Caco-2 (cell line): Measurements from ENCODE around the gene MBOAT7. TPM values are rescaled to one million over a fixed set of nuclear protein-coding genes. Genes with fewer than 3 reads are reported as not detected.
"Not testable (repeated sequence)": the region's sequence is repeated elsewhere in the genome, so short reads cannot be mapped to it uniquely, and the experiment has no call there.

ENCODE experiments used
- BruUV-seq: library from RNA; stranded (reverse); fragments of 400-500 nt; replicated peaks from 2 replicates; lab custom pipeline; 2021; lab: Mats Ljungman, UMichigan
- CTCF ChIA-PET: fragments of 300-600 bp; sonication (Branson Sonifier 250); formaldehyde crosslinking; loops from one replicate; lab custom pipeline; 2022; ENCODE audit warnings: antibody characterized with exemption; lab: Charles Lee
- POLR2A ChIA-PET: fragments of 300-600 bp; sonication (Branson Sonifier 250); formaldehyde crosslinking; loops from one replicate; lab custom pipeline; 2022; ENCODE audit warnings: antibody characterized with exemption; lab: Charles Lee
- DNase-seq, 2 experiments: peaks; one replicate each; pipeline versions ENCODE4 v3.0.0 to v3.0.0-alpha.2; 2020 to 2022
- H3K27me3 ChIP-seq: replicated peaks from 2 replicates; pipeline ENCODE4 v1.6.0; 2011; ENCODE audit warnings: low read length; ENCODE audit not compliant: control insufficient read depth, insufficient read depth
- H3K36me3 ChIP-seq: 2 replicates; pipeline ENCODE4 v1.5.1; 2011; ENCODE audit warnings: low read length; ENCODE audit not compliant: control insufficient read depth, insufficient read depth
- H3K4me1 ChIP-seq: fragments of 250-450 bp; sonication (Bioruptor Pico); 2 replicates; pipeline ENCODE4 v1.5.1; 2020; ENCODE audit warnings: mild to moderate bottlenecking
- H3K4me3 ChIP-seq: 2 replicates; pipeline ENCODE4 v1.5.1; 2011; ENCODE audit warnings: low read depth, mild to moderate bottlenecking, control low read depth, low read length
- H3K9me3 ChIP-seq: fragments of 250-450 bp; sonication (Bioruptor Pico); 2 replicates; pipeline ENCODE4 v1.5.1; 2020; ENCODE audit warnings: mild to moderate bottlenecking, moderate library complexity
- H3K27ac Mint-ChIP-seq: one replicate; pipeline ENCODE4 v1.8.0; 2022; ENCODE audit warnings: mixed read lengths; ENCODE audit not compliant: unreplicated experiment
- H3K27me3 Mint-ChIP-seq: one replicate; pipeline ENCODE4 v1.8.0; 2022; ENCODE audit warnings: mixed read lengths; ENCODE audit not compliant: insufficient read depth, unreplicated experiment
- H3K36me3 Mint-ChIP-seq: one replicate; pipeline ENCODE4 v1.8.0; 2022; ENCODE audit warnings: mild to moderate bottlenecking, mixed read lengths; ENCODE audit not compliant: insufficient read depth, unreplicated experiment
- H3K4me1 Mint-ChIP-seq: one replicate; pipeline ENCODE4 v1.8.0; 2022; ENCODE audit warnings: low read depth, mixed read lengths; ENCODE audit not compliant: unreplicated experiment
- H3K4me3 Mint-ChIP-seq: one replicate; pipeline ENCODE4 v1.8.0; 2022; ENCODE audit warnings: mild to moderate bottlenecking, moderate library complexity, mixed read lengths; ENCODE audit not compliant: unreplicated experiment
- H3K9me3 Mint-ChIP-seq: one replicate; pipeline ENCODE4 v1.8.0; 2022; ENCODE audit warnings: mixed read lengths; ENCODE audit not compliant: unreplicated experiment
- intact Hi-C: fragments of 100-400 bp; cut with micrococcal nuclease; formaldehyde crosslinking; loops from one replicate; pipeline ENCODE4 v1.10.0; 2022; ENCODE audit not compliant: unreplicated experiment
- total RNA-seq: library from RNA; stranded (reverse); gene quantifications from 2 replicates; pipeline ENCODE4 v1.2.3, GENCODE V29; 2022
- TF ChIP-seq, protein P1 (sequence below), 2 experiments: fragments of 200-600 bp in 1 of 2; IDR thresholded peaks; 1 replicate in 1 of 2; 2 replicates in 1 of 2; pipeline versions ENCODE4 v1.5.1 to v1.8.0; 2011 to 2022; ENCODE audit warnings: antibody characterized with exemption in 1 of 2, control low read depth in 1 of 2, inconsistent platforms in 1 of 2, low read depth in 1 of 2, low read length in 1 of 2, mild to moderate bottlenecking in 1 of 2, moderate library complexity in 1 of 2; ENCODE audit not compliant: insufficient read depth in 1 of 2, severe bottlenecking in 1 of 2, unreplicated experiment in 1 of 2

MBOAT7 gene
- total RNA-seq, 1 experiment from 2014 or later: 137 TPM

DNA sequence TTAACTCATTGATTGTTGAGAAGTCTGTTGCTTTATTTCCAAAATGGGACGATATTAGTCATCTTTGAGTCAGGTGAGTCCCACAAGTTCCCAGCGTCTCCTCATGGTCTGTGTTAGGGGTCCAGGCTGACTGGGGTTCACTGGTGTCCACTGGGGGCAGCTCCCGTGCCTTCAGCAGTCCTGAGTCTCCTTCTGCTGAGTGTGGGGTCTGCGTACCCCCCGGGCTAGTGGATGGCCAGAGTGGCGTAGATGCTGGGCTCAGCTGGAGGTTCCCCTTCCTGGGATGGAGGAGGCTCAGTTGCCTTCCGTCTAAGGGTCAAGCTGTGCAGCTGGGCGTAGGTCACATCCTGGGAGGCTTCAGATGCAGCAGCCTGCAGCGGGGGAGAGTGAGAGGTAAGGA, 27.5 kb upstream of the MBOAT7 start:
- Mint-ChIP-seq H3K9me3 (no peaks in the 10 kb centered on the region), H3K4me1 (no peaks in the 10 kb centered on the region), H3K4me3 (no peak overlapping the region), H3K36me3 (peaks cover 59% of the 10 kb centered on the region), H3K27me3 (no peaks in the 10 kb centered on the region), H3K27ac (no peak overlapping the region)
- CTCF ChIA-PET: no interaction called here
- Histone ChIP-seq H3K27me3 (no peaks in the 10 kb centered on the region), H3K4me1 (no peaks in the 10 kb centered on the region), H3K4me3 (no peak overlapping the region), H3K36me3 (no peaks in the 10 kb centered on the region), H3K9me3 (no peaks in the 10 kb centered on the region)
- intact Hi-C loops: no loop called here
- POLR2A ChIA-PET: no interaction called here
- TF ChIP-seq, protein P1, sequence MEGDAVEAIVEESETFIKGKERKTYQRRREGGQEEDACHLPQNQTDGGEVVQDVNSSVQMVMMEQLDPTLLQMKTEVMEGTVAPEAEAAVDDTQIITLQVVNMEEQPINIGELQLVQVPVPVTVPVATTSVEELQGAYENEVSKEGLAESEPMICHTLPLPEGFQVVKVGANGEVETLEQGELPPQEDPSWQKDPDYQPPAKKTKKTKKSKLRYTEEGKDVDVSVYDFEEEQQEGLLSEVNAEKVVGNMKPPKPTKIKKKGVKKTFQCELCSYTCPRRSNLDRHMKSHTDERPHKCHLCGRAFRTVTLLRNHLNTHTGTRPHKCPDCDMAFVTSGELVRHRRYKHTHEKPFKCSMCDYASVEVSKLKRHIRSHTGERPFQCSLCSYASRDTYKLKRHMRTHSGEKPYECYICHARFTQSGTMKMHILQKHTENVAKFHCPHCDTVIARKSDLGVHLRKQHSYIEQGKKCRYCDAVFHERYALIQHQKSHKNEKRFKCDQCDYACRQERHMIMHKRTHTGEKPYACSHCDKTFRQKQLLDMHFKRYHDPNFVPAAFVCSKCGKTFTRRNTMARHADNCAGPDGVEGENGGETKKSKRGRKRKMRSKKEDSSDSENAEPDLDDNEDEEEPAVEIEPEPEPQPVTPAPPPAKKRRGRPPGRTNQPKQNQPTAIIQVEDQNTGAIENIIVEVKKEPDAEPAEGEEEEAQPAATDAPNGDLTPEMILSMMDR (IDR thresholded peaks at IDR 0.05; ENCODE audit: insufficient read depth in 1 of 2, low read depth in 1 of 2, low read length in 1 of 2, severe bottlenecking in 1 of 2, unreplicated experiment in 1 of 2): no peak
- no TSS peak for BruUV-seq
- no peak for DNase-seq

DNA sequence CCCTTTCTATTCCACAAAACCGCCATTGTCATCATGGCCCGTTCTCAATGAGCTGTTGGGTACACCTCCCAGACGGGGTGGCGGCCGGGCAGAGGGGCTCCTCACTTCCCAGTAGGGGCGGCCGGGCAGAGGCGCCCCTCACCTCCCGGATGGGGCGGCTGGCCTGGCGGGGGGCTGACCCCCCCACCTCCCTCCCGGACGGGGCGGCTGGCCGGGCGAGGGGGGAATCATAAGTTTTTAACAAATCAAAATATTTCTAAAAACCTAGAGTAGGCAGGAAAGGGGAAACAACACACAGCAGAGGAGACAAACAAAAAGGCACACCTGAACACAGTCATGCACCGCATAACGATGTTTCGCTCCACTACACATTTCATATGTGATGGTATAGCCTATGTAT, 25.4 kb upstream of the MBOAT7 start:
- CTCF ChIA-PET: not testable (repeated sequence)

DNA sequence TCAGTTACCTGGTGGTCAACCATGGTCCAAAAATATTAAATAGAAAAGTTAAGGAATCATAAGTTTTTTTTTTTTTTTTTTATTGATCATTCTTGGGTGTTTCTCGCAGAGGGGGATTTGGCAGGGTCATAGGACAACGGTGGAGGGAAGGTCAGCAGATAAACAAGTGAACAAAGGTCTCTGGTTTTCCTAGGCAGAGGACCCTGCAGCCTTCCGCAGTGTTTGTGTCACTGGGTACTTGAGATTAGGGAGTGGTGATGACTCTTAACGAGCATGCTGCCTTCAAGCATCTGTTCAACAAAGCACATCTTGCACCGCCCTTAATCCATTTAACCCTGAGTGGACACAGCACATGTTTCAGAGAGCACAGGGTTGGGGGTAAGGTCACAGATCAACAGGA, 24.8 kb upstream of the MBOAT7 start:
- Mint-ChIP-seq H3K4me1 (peaks cover 20% of the 10 kb centered on the region), H3K36me3 (peaks cover 78% of the 10 kb centered on the region)
- H3K9me3 Mint-ChIP-seq, H3K27me3 Mint-ChIP-seq, DNase-seq, POLR2A ChIA-PET, intact Hi-C loops, H3K4me3 ChIP-seq, H3K9me3 ChIP-seq, H3K27me3 ChIP-seq, CTCF ChIA-PET, H3K27ac Mint-ChIP-seq, H3K4me3 Mint-ChIP-seq, H3K36me3 ChIP-seq: not testable (repeated sequence)
- H3K4me1 ChIP-seq: peaks cover 24% of the 10 kb centered on the region
- BruUV-seq: TSS peak; percentile 11

More for the DNA sequence above, 25.4 kb upstream of the MBOAT7 start:
- H3K27me3 ChIP-seq, intact Hi-C loops, DNase-seq, H3K27ac Mint-ChIP-seq, BruUV-seq, H3K9me3 ChIP-seq, H3K4me3 Mint-ChIP-seq, H3K4me3 ChIP-seq, H3K9me3 Mint-ChIP-seq, H3K36me3 ChIP-seq, POLR2A ChIA-PET, H3K27me3 Mint-ChIP-seq: not testable (repeated sequence)
- peaks cover 19% of the 10 kb centered on the region for H3K4me1 ChIP-seq
- Mint-ChIP-seq H3K4me1 (peaks cover 15% of the 10 kb centered on the region), H3K36me3 (peaks cover 74% of the 10 kb centered on the region)

DNA sequence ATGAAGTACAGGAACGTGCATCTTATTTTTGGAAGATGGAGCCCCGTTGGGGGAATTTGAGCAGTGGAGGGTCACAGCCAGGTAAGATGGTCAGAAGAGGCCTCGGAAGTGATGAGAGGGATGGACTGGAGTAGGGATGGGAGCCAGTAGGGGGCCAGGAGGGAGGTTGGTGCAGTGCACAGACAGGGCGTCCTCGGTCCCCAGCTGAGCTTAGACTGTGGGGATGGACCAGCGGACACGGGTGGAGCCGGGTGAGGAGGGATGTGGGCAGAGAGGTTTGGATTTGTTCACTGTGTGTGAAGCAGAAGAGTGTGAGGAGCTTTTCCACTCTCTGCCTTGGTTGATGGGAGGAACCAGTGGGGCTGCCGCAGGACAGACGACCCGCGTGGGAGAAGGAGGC, 21.9 kb upstream of the MBOAT7 start:
- peaks cover 37% of the 10 kb centered on the region for H3K4me1 Mint-ChIP-seq
- DNase-seq: no peak
- no peaks in the 10 kb centered on the region for H3K27me3 Mint-ChIP-seq
- Histone ChIP-seq H3K27me3 (no peaks in the 10 kb centered on the region), H3K9me3 (no peaks in the 10 kb centered on the region), H3K4me1 (peaks cover 54% of the 10 kb centered on the region), H3K4me3 (no peak overlapping the region), H3K36me3 (peaks cover 7% of the 10 kb centered on the region)
- no peaks in the 10 kb centered on the region for H3K9me3 Mint-ChIP-seq
- BruUV-seq: no TSS peak
- H3K27ac Mint-ChIP-seq: peak overlapping the region; percentile 76
- ChIA-PET CTCF (interaction anchor here (0.8 kb wide), 1 partner anchor 21 kb away, joined by 4 read pairs; the partner anchor contains the start of gene MBOAT7), POLR2A (interaction anchor here (0.6 to 3.1 kb wide), 4 partner anchors 9 to 90 kb away, joined by 4 to 19 read pairs (median 4); partner anchors contain the start of gene MBOAT7)
- H3K36me3 Mint-ChIP-seq: peaks cover 88% of the 10 kb centered on the region
- H3K4me3 Mint-ChIP-seq: peak overlapping the region; percentile 12
- intact Hi-C loops: loop anchor here (2.0 kb wide), 1 partner anchor 20 kb away; no protein-coding TSS in a partner anchor
- TF ChIP-seq, protein P1 (IDR thresholded peaks at IDR 0.05; ENCODE audit: insufficient read depth in 1 of 2, low read depth in 1 of 2, low read length in 1 of 2, severe bottlenecking in 1 of 2, unreplicated experiment in 1 of 2): peak in 1 of 2 experiments; percentile 10
